Kidney (tissue), 14 donors: ENCODE data around the gene IL1RAPL1. TPM values are rescaled to one million over a fixed set of nuclear protein-coding genes. Genes with fewer than 3 reads are reported as not detected.

Experiments
- DNase-seq, 5 donors: peaks; one replicate each; pipeline ENCODE4 v3.0.0-alpha.2; 2013 to 2020
- FAIRE-seq: peaks from 2 replicates; lab custom pipeline; 2012; peaks lifted over from hg19 to GRCh38; lab: Jason Lieb, UNC
- H3K27ac ChIP-seq, 2 donors: one replicate each; pipeline ENCODE4 v1.7.0; 2013; ENCODE audit warnings: low read depth in 2 of 2, low read length in 2 of 2, inconsistent platforms in 1 of 2
- H3K27me3 ChIP-seq: one replicate; pipeline ENCODE4 v1.7.1; 2013; ENCODE audit warnings: low read length, inconsistent platforms; ENCODE audit not compliant: control insufficient read depth, insufficient read depth
- H3K36me3 ChIP-seq, 3 donors: one replicate each; pipeline versions ENCODE4 v1.7.0 to v1.7.1; 2013; ENCODE audit warnings: low read length in 3 of 3, control low read depth in 1 of 3, inconsistent platforms in 1 of 3; ENCODE audit not compliant: insufficient read depth in 3 of 3, control insufficient read depth in 2 of 3
- H3K4me1 ChIP-seq, 3 donors: one replicate each; pipeline versions ENCODE4 v1.7.0 to v1.7.1; 2013; ENCODE audit warnings: low read length in 3 of 3, inconsistent platforms in 1 of 3, low read depth in 1 of 3; ENCODE audit not compliant: control insufficient read depth in 2 of 3, insufficient read depth in 2 of 3
- H3K4me3 ChIP-seq, 3 donors: one replicate each; pipeline versions ENCODE4 v1.7.0 to v1.8.1; 2013; ENCODE audit warnings: low read length in 3 of 3, control low read depth in 1 of 3, inconsistent platforms in 1 of 3
- H3K9ac ChIP-seq, 3 donors: one replicate each; pipeline versions ENCODE4 v1.7.0 to v1.7.1; 2013; ENCODE audit warnings: low read length in 3 of 3, control low read depth in 1 of 3, inconsistent platforms in 1 of 3
- H3K9me3 ChIP-seq, 3 donors: one replicate each; pipeline versions ENCODE4 v1.7.0 to v1.7.1; 2013; ENCODE audit warnings: low read length in 3 of 3, control low read depth in 1 of 3, inconsistent platforms in 1 of 3; ENCODE audit not compliant: control insufficient read depth in 2 of 3, insufficient read depth in 1 of 3
- intact Hi-C: fragments of 100-400 bp; cut with DNase I; formaldehyde crosslinking; loops from one replicate; pipeline ENCODE4 v1.11.1; 2022
- polyA plus RNA-seq: library from polyadenylated mRNA; stranded (reverse); fragments of 350-450 nt; fragmentation: Illumina TruSeq; extraction: RNeasy Lipid Tissue Mini Kit (QIAGEN cat#74804); gene quantifications from one replicate; pipeline ENCODE4 v1.2.3, GENCODE V29; 2014; ENCODE audit warnings: low read depth, low replicate concordance; ENCODE audit not compliant: insufficient read depth
- total RNA-seq: library from RNA; stranded (reverse); fragmentation: NEBNext Ultra II Directional; extraction: Animal tissue kit (Norgen Biotek cat#: 25700); gene quantifications from one replicate; pipeline ENCODE4 v1.2.1, GENCODE V29; 2021
- TF ChIP-seq, protein P1 (sequence below): IDR thresholded peaks from 3 replicates; pipeline ENCODE4 v1.5.1; 2012; ENCODE audit warnings: mild to moderate bottlenecking, moderate library complexity, borderline replicate concordance; ENCODE audit not compliant: insufficient read depth; ENCODE audit errors: extremely low read depth
- donor health status: control.
- donor health status: control.
- donor health status: control.
- donor health status: control.
- donor health status: control.
- donor health status: DM: yes; HTN: yes; CAD: no.
- donor health status: Normal renal cell carcinoma (clear cell type).

IL1RAPL1 gene
- total and polyA plus RNA-seq, 2 donors from 2014 or later = 0.19 TPM; not detected in 1

DNA sequence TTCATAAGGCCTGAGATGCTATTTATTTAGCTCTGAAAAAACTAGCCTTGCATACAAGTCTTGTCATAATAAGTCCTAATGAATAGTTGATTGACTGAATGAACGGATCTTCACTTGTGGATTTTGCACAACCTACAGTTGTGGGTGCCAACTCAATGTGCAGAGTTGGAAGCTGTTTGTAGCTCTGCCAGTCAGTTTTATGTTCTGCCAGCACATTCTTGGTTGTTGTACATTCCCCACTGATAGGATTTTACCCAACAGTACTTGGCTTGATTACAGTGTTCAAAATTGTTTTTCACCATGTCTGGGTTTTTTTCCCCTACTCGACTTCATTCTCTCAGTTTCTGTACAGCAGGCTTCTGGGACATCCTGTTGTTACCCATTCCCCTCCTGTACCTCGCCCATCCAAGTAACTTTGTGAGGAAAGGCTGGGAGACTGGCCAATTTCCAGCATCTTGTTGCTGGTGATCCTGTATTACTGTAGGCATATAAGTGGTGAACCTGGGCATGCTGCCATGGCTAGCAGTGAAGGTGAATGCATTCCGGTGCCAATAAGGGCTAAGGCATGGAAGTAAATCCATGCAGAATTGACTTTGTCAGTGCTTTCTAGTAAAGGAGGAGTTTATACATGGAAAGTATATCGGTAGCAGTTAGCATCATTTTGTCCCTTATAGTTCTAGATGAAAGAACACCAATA lies 22.8 kb downstream of the IL1RAPL1 start:
- no peak for FAIRE-seq
- Histone ChIP-seq H3K9ac (no peak overlapping the region), H3K27me3 (no peaks in the 10 kb centered on the region)

DNA sequence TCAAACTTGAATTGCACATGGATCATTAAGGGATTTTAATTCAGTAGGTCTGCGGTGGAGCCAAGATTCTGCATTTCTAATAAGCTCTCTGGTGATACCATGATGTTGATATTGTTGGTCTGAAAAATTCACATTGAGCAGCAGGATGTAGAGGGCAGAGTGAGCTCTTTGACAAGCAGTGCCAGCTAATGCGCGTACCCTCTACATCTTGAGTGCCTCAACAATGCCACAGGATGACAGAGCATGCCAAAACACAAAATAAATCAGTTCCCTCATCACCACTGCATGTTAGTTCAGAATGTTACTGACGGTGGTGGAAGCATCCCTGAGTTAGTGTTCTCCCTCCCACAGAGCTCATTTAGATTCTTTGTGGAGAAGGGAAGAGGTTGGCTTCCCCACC lies 23.5 kb downstream of the IL1RAPL1 start:
- TF ChIP-seq, protein P1, sequence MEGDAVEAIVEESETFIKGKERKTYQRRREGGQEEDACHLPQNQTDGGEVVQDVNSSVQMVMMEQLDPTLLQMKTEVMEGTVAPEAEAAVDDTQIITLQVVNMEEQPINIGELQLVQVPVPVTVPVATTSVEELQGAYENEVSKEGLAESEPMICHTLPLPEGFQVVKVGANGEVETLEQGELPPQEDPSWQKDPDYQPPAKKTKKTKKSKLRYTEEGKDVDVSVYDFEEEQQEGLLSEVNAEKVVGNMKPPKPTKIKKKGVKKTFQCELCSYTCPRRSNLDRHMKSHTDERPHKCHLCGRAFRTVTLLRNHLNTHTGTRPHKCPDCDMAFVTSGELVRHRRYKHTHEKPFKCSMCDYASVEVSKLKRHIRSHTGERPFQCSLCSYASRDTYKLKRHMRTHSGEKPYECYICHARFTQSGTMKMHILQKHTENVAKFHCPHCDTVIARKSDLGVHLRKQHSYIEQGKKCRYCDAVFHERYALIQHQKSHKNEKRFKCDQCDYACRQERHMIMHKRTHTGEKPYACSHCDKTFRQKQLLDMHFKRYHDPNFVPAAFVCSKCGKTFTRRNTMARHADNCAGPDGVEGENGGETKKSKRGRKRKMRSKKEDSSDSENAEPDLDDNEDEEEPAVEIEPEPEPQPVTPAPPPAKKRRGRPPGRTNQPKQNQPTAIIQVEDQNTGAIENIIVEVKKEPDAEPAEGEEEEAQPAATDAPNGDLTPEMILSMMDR = no peak
- Histone ChIP-seq H3K27ac (no peak overlapping the region), H3K9me3 (no peaks in the 10 kb centered on the region), H3K36me3 (no peaks in the 10 kb centered on the region), H3K4me1 (no peaks in the 10 kb centered on the region), H3K27me3 (no peaks in the 10 kb centered on the region), H3K4me3 (no peak overlapping the region), H3K9ac (no peak overlapping the region)
- DNase-seq (no peak), FAIRE-seq (no peak)
- intact Hi-C loops = no loop called here

More for the DNA sequence above, 22.8 kb downstream of the IL1RAPL1 start:
- Histone ChIP-seq H3K4me3 (no peak overlapping the region), H3K27ac (no peak overlapping the region), H3K4me1 (no peaks in the 10 kb centered on the region), H3K9me3 (no peaks in the 10 kb centered on the region), H3K36me3 (no peaks in the 10 kb centered on the region)
- intact Hi-C loops = no loop called here
- DNase-seq = no peak
- TF ChIP-seq, protein P1 = no peak

DNA sequence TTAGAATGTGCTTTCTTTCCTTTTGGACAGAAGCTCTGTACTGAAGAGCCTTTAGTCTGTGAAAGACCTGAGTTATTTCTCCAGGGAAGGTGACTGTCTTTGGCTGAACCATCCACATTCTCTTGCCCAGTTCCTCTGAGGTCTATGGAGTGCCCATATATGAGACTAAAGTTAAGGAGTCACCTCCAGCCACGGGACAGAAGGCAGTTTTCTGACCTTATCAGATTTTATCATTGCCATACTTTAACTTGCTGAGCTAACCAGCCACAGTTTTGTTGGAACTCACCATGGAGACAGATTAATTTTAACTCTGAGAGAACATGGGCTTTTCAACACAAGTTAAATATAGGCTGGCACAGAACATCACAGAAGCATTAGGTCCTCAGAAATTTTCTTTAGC lies 26.3 kb downstream of the IL1RAPL1 start:
- H3K36me3 ChIP-seq = no peaks in the 10 kb centered on the region
- H3K9me3 ChIP-seq = no peaks in the 10 kb centered on the region
- no peak overlapping the region for H3K27ac ChIP-seq
- H3K9ac ChIP-seq = no peak overlapping the region
- TF ChIP-seq, protein P1 = no peak
- intact Hi-C loops = no loop called here
- no peaks in the 10 kb centered on the region for H3K27me3 ChIP-seq
- FAIRE-seq (no peak), DNase-seq (no peak)
- H3K4me1 ChIP-seq = no peaks in the 10 kb centered on the region
- H3K4me3 ChIP-seq = no peak overlapping the region
